T-helper 1 cell (primary cell): ENCODE results near the gene GYG2.
"Not testable (repeated sequence)": the region's sequence is repeated elsewhere in the genome, so short reads cannot be mapped to it uniquely, and the experiment has no call there.

Experiments used
- DNase-seq, 5 donors: peaks; one replicate each; pipeline ENCODE4 v3.0.0-alpha.2; 2012 to 2020
- total RNA-seq, 4 donors: gene quantifications; one replicate each; lab custom pipeline; 2026; lab: John Stamatoyannopoulos, UW

Gene GYG2
- total RNA-seq, result 0 reads per million in 4 donors

GRCh38 chrX:2828344-2828958 is at the start of gene GYG2:
Gene GYG2 (plus strand): TSS chrX:2828930. CDS start chrX:2830189, 1,259 bp downstream.
- DNase-seq, result no peak

- DNase-seq, result not testable (repeated sequence)
Observed at GRCh38 chrX:2780472-2781225, 48.1 kb upstream of the GYG2 start.

GRCh38 chrX:2781226-2781571 is 47.5 kb upstream of the GYG2 start:
- DNase-seq, result no peak

- peak in 1 of 5 donors; percentile 15 for DNase-seq
Observed at GRCh38 chrX:2781698-2782097, 47.0 kb upstream of the GYG2 start.

- DNase-seq, result no peak
Observed at GRCh38 chrX:2782171-2782570, 46.6 kb upstream of the GYG2 start.

GRCh38 chrX:2782778-2783177 is 46.0 kb upstream of the GYG2 start:
- DNase-seq, result no peak

GRCh38 chrX:2784026-2784425 is 44.7 kb upstream of the GYG2 start:
- DNase-seq, result no peak

- no peak for DNase-seq
Observed at GRCh38 chrX:2785538-2785937, 43.2 kb upstream of the GYG2 start.

GRCh38 chrX:2788980-2789379 is 39.8 kb upstream of the GYG2 start:
- no peak for DNase-seq

GRCh38 chrX:2789569-2789968 is 39.2 kb upstream of the GYG2 start:
- no peak for DNase-seq

GRCh38 chrX:2793752-2794151 is 35.0 kb upstream of the GYG2 start:
- no peak for DNase-seq

GRCh38 chrX:2794336-2794735 is 34.4 kb upstream of the GYG2 start:
- DNase-seq, result no peak

GRCh38 chrX:2796808-2797207 is 31.9 kb upstream of the GYG2 start:
- not testable (repeated sequence) for DNase-seq

GRCh38 chrX:2799369-2799768 is 29.4 kb upstream of the GYG2 start:
- no peak for DNase-seq

- DNase-seq, result not testable (repeated sequence)
Observed at GRCh38 chrX:2799980-2800379, 28.8 kb upstream of the GYG2 start.

- no peak for DNase-seq
Observed at GRCh38 chrX:2801223-2801622, 27.5 kb upstream of the GYG2 start.

GRCh38 chrX:2802376-2803090 is 26.2 kb upstream of the GYG2 start:
- DNase-seq, result not testable (repeated sequence)

GRCh38 chrX:2803486-2803885 is 25.2 kb upstream of the GYG2 start:
- not testable (repeated sequence) for DNase-seq

GRCh38 chrX:2804106-2804843 is 24.5 kb upstream of the GYG2 start:
- not testable (repeated sequence) for DNase-seq

GRCh38 chrX:2804858-2805257 is 23.9 kb upstream of the GYG2 start:
- DNase-seq, result not testable (repeated sequence)

GRCh38 chrX:2811271-2811670 is 17.5 kb upstream of the GYG2 start:
- DNase-seq, result no peak

GRCh38 chrX:2812161-2812907 is 16.4 kb upstream of the GYG2 start:
- peak in 3 of 5 donors; percentile 8 to 46 (median 24) for DNase-seq
